Caco-2 (cell line): ENCODE results near the gene SYNGR3. TPM values are rescaled to one million over a fixed set of nuclear protein-coding genes. Genes with fewer than 3 reads are reported as not detected.

Source experiments
- BruUV-seq: library from RNA; stranded (reverse); fragments of 400-500 nt; replicated peaks from 2 replicates; lab custom pipeline; 2021; lab: Mats Ljungman, UMichigan
- CTCF ChIA-PET: fragments of 300-600 bp; sonication (Branson Sonifier 250); formaldehyde crosslinking; loops from one replicate; lab custom pipeline; 2022; ENCODE audit warnings: antibody characterized with exemption; lab: Charles Lee
- POLR2A ChIA-PET: fragments of 300-600 bp; sonication (Branson Sonifier 250); formaldehyde crosslinking; loops from one replicate; lab custom pipeline; 2022; ENCODE audit warnings: antibody characterized with exemption; lab: Charles Lee
- DNase-seq, 2 experiments: peaks; one replicate each; pipeline versions ENCODE4 v3.0.0 to v3.0.0-alpha.2; 2020 to 2022
- H3K27me3 ChIP-seq: replicated peaks from 2 replicates; pipeline ENCODE4 v1.6.0; 2011; ENCODE audit warnings: low read length; ENCODE audit not compliant: control insufficient read depth, insufficient read depth
- H3K36me3 ChIP-seq: 2 replicates; pipeline ENCODE4 v1.5.1; 2011; ENCODE audit warnings: low read length; ENCODE audit not compliant: control insufficient read depth, insufficient read depth
- H3K4me1 ChIP-seq: fragments of 250-450 bp; sonication (Bioruptor Pico); 2 replicates; pipeline ENCODE4 v1.5.1; 2020; ENCODE audit warnings: mild to moderate bottlenecking
- H3K4me3 ChIP-seq: 2 replicates; pipeline ENCODE4 v1.5.1; 2011; ENCODE audit warnings: low read depth, mild to moderate bottlenecking, control low read depth, low read length
- H3K9me3 ChIP-seq: fragments of 250-450 bp; sonication (Bioruptor Pico); 2 replicates; pipeline ENCODE4 v1.5.1; 2020; ENCODE audit warnings: mild to moderate bottlenecking, moderate library complexity
- H3K27ac Mint-ChIP-seq: one replicate; pipeline ENCODE4 v1.8.0; 2022; ENCODE audit warnings: mixed read lengths; ENCODE audit not compliant: unreplicated experiment
- H3K27me3 Mint-ChIP-seq: one replicate; pipeline ENCODE4 v1.8.0; 2022; ENCODE audit warnings: mixed read lengths; ENCODE audit not compliant: insufficient read depth, unreplicated experiment
- H3K36me3 Mint-ChIP-seq: one replicate; pipeline ENCODE4 v1.8.0; 2022; ENCODE audit warnings: mild to moderate bottlenecking, mixed read lengths; ENCODE audit not compliant: insufficient read depth, unreplicated experiment
- H3K4me1 Mint-ChIP-seq: one replicate; pipeline ENCODE4 v1.8.0; 2022; ENCODE audit warnings: low read depth, mixed read lengths; ENCODE audit not compliant: unreplicated experiment
- H3K4me3 Mint-ChIP-seq: one replicate; pipeline ENCODE4 v1.8.0; 2022; ENCODE audit warnings: mild to moderate bottlenecking, moderate library complexity, mixed read lengths; ENCODE audit not compliant: unreplicated experiment
- H3K9me3 Mint-ChIP-seq: one replicate; pipeline ENCODE4 v1.8.0; 2022; ENCODE audit warnings: mixed read lengths; ENCODE audit not compliant: unreplicated experiment
- CTCF ChIP-seq, 2 experiments: fragments of 200-600 bp in 1 of 2; IDR thresholded peaks; 1 replicate in 1 of 2; 2 replicates in 1 of 2; pipeline versions ENCODE4 v1.5.1 to v1.8.0; 2011 to 2022; ENCODE audit warnings: antibody characterized with exemption in 1 of 2, control low read depth in 1 of 2, inconsistent platforms in 1 of 2, low read depth in 1 of 2, low read length in 1 of 2, mild to moderate bottlenecking in 1 of 2, moderate library complexity in 1 of 2; ENCODE audit not compliant: insufficient read depth in 1 of 2, severe bottlenecking in 1 of 2, unreplicated experiment in 1 of 2
- intact Hi-C: fragments of 100-400 bp; cut with micrococcal nuclease; formaldehyde crosslinking; loops from one replicate; pipeline ENCODE4 v1.10.0; 2022; ENCODE audit not compliant: unreplicated experiment
- total RNA-seq: library from RNA; stranded (reverse); gene quantifications from 2 replicates; pipeline ENCODE4 v1.2.3, GENCODE V29; 2022

The SYNGR3 gene
- total RNA-seq, 1 experiment from 2014 or later: 2.9 TPM

GRCh38 chr16:1942810-1943726, 46.7 kb upstream of the SYNGR3 start, which contains the start of gene MSRB1:
Gene MSRB1, minus strand, starts transcription at chr16:1943199. Its CDS starts 43 bp downstream, at chr16:1943156.
- intact Hi-C loops: no loop called here
- TF ChIP-seq CTCF (IDR thresholded peaks at IDR 0.05; ENCODE audit: insufficient read depth in 1 of 2, low read depth in 1 of 2, low read length in 1 of 2, severe bottlenecking in 1 of 2, unreplicated experiment in 1 of 2): no peak
- no peaks in the 10 kb centered on the region for H3K27me3 ChIP-seq
- no peaks in the 10 kb centered on the region; the same call in none of the 2 replicates for H3K36me3 ChIP-seq
- POLR2A ChIA-PET: interaction anchor here (0.5 to 1.7 kb wide), 7 partner anchors 17 to 646 kb away, joined by 3 to 12 read pairs (median 4); partner anchors contain the start of genes CRAMP1, IFT140, RPS2 and TRAF7
- Mint-ChIP-seq H3K36me3 (peaks cover 31% of the 10 kb centered on the region), H3K4me3 (peak within 1 kb of the TSS; percentile 87), H3K4me1 (no peaks in the 10 kb centered on the region), H3K9me3 (no peaks in the 10 kb centered on the region), H3K27ac (peak within 1 kb of the TSS; percentile 82), H3K27me3 (no peaks in the 10 kb centered on the region)
- DNase-seq: peak; percentile 99
- H3K9me3 ChIP-seq: no peaks in the 10 kb centered on the region
- H3K4me1 ChIP-seq: peaks cover 28% of the 10 kb centered on the region
- no TSS peak for BruUV-seq
- H3K4me3 ChIP-seq: peak within 1 kb of the TSS; percentile 60
- CTCF ChIA-PET: interaction anchor here (0.7 to 1.3 kb wide), 2 partner anchors 237 to 309 kb away, joined by 3 read pairs; partner anchors contain the start of genes ECI1 and MAPK8IP3

GRCh38 chr16:1944612-1945199, 45.1 kb upstream of the SYNGR3 start:
- Mint-ChIP-seq H3K36me3 (peaks cover 15% of the 10 kb centered on the region), H3K27ac (no peak overlapping the region), H3K9me3 (no peaks in the 10 kb centered on the region), H3K27me3 (no peaks in the 10 kb centered on the region), H3K4me3 (peak overlapping the region; percentile 87), H3K4me1 (no peaks in the 10 kb centered on the region)
- DNase-seq: no peak
- no peak for TF ChIP-seq CTCF (IDR thresholded peaks at IDR 0.05; ENCODE audit: insufficient read depth in 1 of 2, low read depth in 1 of 2, low read length in 1 of 2, severe bottlenecking in 1 of 2, unreplicated experiment in 1 of 2)
- Histone ChIP-seq H3K4me3 (no peak overlapping the region), H3K4me1 (peaks cover 24% of the 10 kb centered on the region), H3K27me3 (no peaks in the 10 kb centered on the region), H3K9me3 (no peaks in the 10 kb centered on the region), H3K36me3 (no peaks in the 10 kb centered on the region)
- POLR2A ChIA-PET: interaction anchor here (0.6 kb wide), 1 partner anchor 428 kb away, joined by 3 read pairs; no protein-coding TSS in a partner anchor
- intact Hi-C loops: no loop called here
- CTCF ChIA-PET: interaction anchor here (0.6 kb wide), 1 partner anchor 80 kb away, joined by 3 read pairs; no protein-coding TSS in a partner anchor
- no TSS peak for BruUV-seq
